H9 (cell line): Measurements from ENCODE around the gene CAMTA1. TPM values are rescaled to one million over a fixed set of nuclear protein-coding genes. Genes with fewer than 3 reads are reported as not detected.

Experiments
- DNase-seq: peaks from one replicate; pipeline ENCODE4 v3.0.0-alpha.2; 2017
- H2AFZ ChIP-seq: one replicate; pipeline ENCODE4 v1.6.1; 2013; ENCODE audit warnings: mild to moderate bottlenecking, low read length, control low read depth, moderate library complexity
- H2AK5ac ChIP-seq: 2 replicates; pipeline ENCODE4 v1.6.1; 2013; ENCODE audit warnings: low read length, control low read depth, mixed read lengths; ENCODE audit not compliant: insufficient read length
- H2BK120ac ChIP-seq: one replicate; pipeline ENCODE4 v1.6.1; 2013; ENCODE audit warnings: low read depth, mild to moderate bottlenecking, low read length, control low read depth, inconsistent platforms; ENCODE audit not compliant: poor library complexity, severe bottlenecking
- H2BK12ac ChIP-seq: 2 replicates; pipeline ENCODE4 v1.6.1; 2013; ENCODE audit warnings: low read length, control low read depth, mixed read lengths, low read depth; ENCODE audit not compliant: insufficient read length
- H2BK15ac ChIP-seq: 2 replicates; pipeline ENCODE4 v1.6.1; 2013; ENCODE audit warnings: low read depth, low read length, control low read depth
- H2BK20ac ChIP-seq: one replicate; pipeline ENCODE4 v1.6.1; 2013; ENCODE audit warnings: low read depth, mild to moderate bottlenecking, low read length, control low read depth, inconsistent platforms; ENCODE audit not compliant: poor library complexity, severe bottlenecking
- H2BK5ac ChIP-seq: 2 replicates; pipeline ENCODE4 v1.6.1; 2013; ENCODE audit warnings: low read length, control low read depth, mixed read lengths; ENCODE audit not compliant: insufficient read length
- H3K14ac ChIP-seq: 2 replicates; pipeline ENCODE4 v1.6.1; 2013; ENCODE audit warnings: low read length, control low read depth; ENCODE audit not compliant: insufficient read depth
- H3K18ac ChIP-seq: 2 replicates; pipeline ENCODE4 v1.6.1; 2013; ENCODE audit warnings: low read depth, mild to moderate bottlenecking, mixed read lengths, low read length, control low read depth; ENCODE audit not compliant: insufficient read length
- H3K23ac ChIP-seq: 2 replicates; pipeline ENCODE4 v1.6.1; 2013; ENCODE audit warnings: low read length, control low read depth, mixed read lengths, low read depth; ENCODE audit not compliant: insufficient read length
- H3K23me2 ChIP-seq: 2 replicates; pipeline ENCODE4 v1.6.1; 2013; ENCODE audit warnings: low read depth, mild to moderate bottlenecking, mixed read lengths, low read length, control low read depth; ENCODE audit not compliant: insufficient read length, poor library complexity, severe bottlenecking
- H3K27ac ChIP-seq: 2 replicates; pipeline ENCODE4 v1.5.1; 2013; ENCODE audit warnings: low read length, control low read depth, mixed read lengths, low read depth; ENCODE audit not compliant: insufficient read length
- H3K27me3 ChIP-seq: 2 replicates; pipeline ENCODE4 v1.6.1; 2013; ENCODE audit warnings: low read length, control low read depth, inconsistent platforms; ENCODE audit not compliant: insufficient read depth
- H3K4ac ChIP-seq: 2 replicates; pipeline ENCODE4 v1.6.1; 2013; ENCODE audit warnings: low read depth, mild to moderate bottlenecking, control low read depth, inconsistent platforms, low read length, moderate library complexity
- H3K4me1 ChIP-seq: 2 replicates; pipeline ENCODE4 v1.6.1; 2013; ENCODE audit warnings: low read length, control low read depth, inconsistent platforms; ENCODE audit not compliant: insufficient read depth
- H3K4me2 ChIP-seq: 2 replicates; pipeline ENCODE4 v1.6.1; 2013; ENCODE audit warnings: low read length, control low read depth, mixed read lengths; ENCODE audit not compliant: insufficient read length, insufficient read depth
- H3K56ac ChIP-seq: 2 replicates; pipeline ENCODE4 v1.6.1; 2013; ENCODE audit warnings: low read depth, mild to moderate bottlenecking, mixed read lengths, low read length, control low read depth; ENCODE audit not compliant: insufficient read length
- H3K79me1 ChIP-seq: 2 replicates; pipeline ENCODE4 v1.6.1; 2013; ENCODE audit warnings: low read depth, mild to moderate bottlenecking, moderate library complexity, low read length, control low read depth, inconsistent platforms; ENCODE audit not compliant: insufficient read depth, poor library complexity, severe bottlenecking
- H3K79me2 ChIP-seq: 2 replicates; pipeline ENCODE4 v1.6.1; 2013; ENCODE audit warnings: low read length, control low read depth, inconsistent platforms; ENCODE audit not compliant: insufficient read depth
- H3K9ac ChIP-seq: 2 replicates; pipeline ENCODE4 v1.6.1; 2013; ENCODE audit warnings: low read length, control low read depth, mixed read lengths; ENCODE audit not compliant: insufficient read length; ENCODE audit errors: extremely low read depth
- H3K9me3 ChIP-seq: one replicate; pipeline ENCODE4 v1.6.1; 2013; ENCODE audit warnings: low read depth, low read length, inconsistent platforms; ENCODE audit not compliant: control insufficient read depth
- H3T11ph ChIP-seq: one replicate; pipeline ENCODE4 v1.6.1; 2013; ENCODE audit warnings: mild to moderate bottlenecking, low read length, control low read depth, inconsistent platforms
- H4K20me1 ChIP-seq: one replicate; pipeline ENCODE4 v1.6.1; 2013; ENCODE audit not compliant: control insufficient read depth, insufficient read length, insufficient read depth
- H4K5ac ChIP-seq: 2 replicates; pipeline ENCODE4 v1.6.1; 2013; ENCODE audit warnings: low read depth, mild to moderate bottlenecking, mixed read lengths, low read length, control low read depth; ENCODE audit not compliant: insufficient read length
- H4K8ac ChIP-seq: replicated peaks from 2 replicates; pipeline ENCODE4 v1.6.1; 2013; ENCODE audit warnings: low read length, control low read depth, mixed read lengths, low read depth; ENCODE audit not compliant: insufficient read length
- H4K91ac ChIP-seq: 2 replicates; pipeline ENCODE4 v1.6.1; 2013; ENCODE audit warnings: low read depth, mild to moderate bottlenecking, moderate library complexity, mixed read lengths, low read length, control low read depth; ENCODE audit not compliant: insufficient read length
- H3K27ac Mint-ChIP-seq, 3 experiments: 2 replicates in 2 of 3; 3 replicates in 1 of 3; pipeline ENCODE4 v1.8.0; 2020 to 2021; ENCODE audit warnings: mixed read lengths in 3 of 3, mild to moderate bottlenecking in 1 of 3, moderate library complexity in 1 of 3
- H3K27me3 Mint-ChIP-seq: 2 replicates; pipeline ENCODE4 v1.8.0; 2021; ENCODE audit warnings: low read depth, mild to moderate bottlenecking, moderate library complexity, mixed read lengths
- H3K36me3 Mint-ChIP-seq, 3 experiments: 2 replicates in 2 of 3; 3 replicates in 1 of 3; pipeline ENCODE4 v1.8.0; 2020 to 2021; ENCODE audit warnings: low read depth in 3 of 3, mixed read lengths in 3 of 3; ENCODE audit not compliant: insufficient read depth in 1 of 3
- H3K4me1 Mint-ChIP-seq, 2 experiments: 2 replicates each; pipeline ENCODE4 v1.8.0; 2020; ENCODE audit warnings: mixed read lengths in 2 of 2
- H3K4me3 Mint-ChIP-seq, 2 experiments: 2 replicates in 1 of 2; 3 replicates in 1 of 2; pipeline ENCODE4 v1.8.0; 2020 to 2021; ENCODE audit warnings: mild to moderate bottlenecking in 2 of 2, mixed read lengths in 2 of 2, moderate library complexity in 1 of 2
- H3K9me3 Mint-ChIP-seq, 2 experiments: 2 replicates in 1 of 2; 3 replicates in 1 of 2; pipeline ENCODE4 v1.8.0; 2020; ENCODE audit warnings: mild to moderate bottlenecking in 2 of 2, mixed read lengths in 2 of 2, moderate library complexity in 1 of 2
- WGBS: extraction: QIAGEN DNeasy Blood & Tissue Kit; methylation state at CpG from one replicate; pipeline ENCODE4 v1.1.7; 2013; ENCODE audit warnings: missing lambda C conversion rate, low lambda C conversion rate, mixed read lengths; ENCODE audit not compliant: insufficient read length; ENCODE audit errors: extremely low coverage; 5-methylcytosine and 5-hydroxymethylcytosine counted together
- total RNA-seq: library from RNA; stranded (reverse); gene quantifications from 2 replicates; pipeline ENCODE4 v1.2.1, GENCODE V29; 2021
- TF ChIP-seq, protein P1 (sequence below): fragments of 200-600 bp; sonication (generic); conservative IDR thresholded peaks from 3 replicates; pipeline ENCODE4 v1.8.0; 2021; ENCODE audit warnings: antibody characterized with exemption, mild to moderate bottlenecking

Gene CAMTA1
- total RNA-seq, 1 experiment from 2014 or later, result 115 TPM

DNA sequence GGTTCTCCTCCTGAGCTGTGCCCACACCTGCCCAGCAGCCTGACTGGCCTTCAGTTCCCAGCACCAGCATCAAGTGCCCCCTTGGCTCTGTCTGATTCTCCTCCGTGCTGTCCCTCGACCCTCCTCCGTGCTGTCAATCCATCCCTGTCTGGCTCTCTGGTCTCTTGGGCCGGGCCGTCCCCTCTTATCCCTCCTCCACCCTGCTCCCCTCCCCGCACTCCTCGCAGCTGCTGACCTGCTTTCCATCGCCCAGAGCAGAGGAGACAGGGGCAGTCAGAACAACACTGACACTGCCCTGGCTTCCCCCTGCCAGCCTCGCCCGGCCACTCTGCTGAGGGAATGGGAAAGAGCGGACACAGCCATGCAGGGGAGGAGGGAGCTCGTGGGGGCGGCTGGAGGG is 267.4 kb downstream of the CAMTA1 start:
- H3K4me3 Mint-ChIP-seq, result no peak overlapping the region
- H3K36me3 Mint-ChIP-seq, result no peaks in the 10 kb centered on the region
- peak overlapping the region; percentile 13; the same call in 1 of the 2 replicates for H3K14ac ChIP-seq
- H3K9me3 ChIP-seq, result no peaks in the 10 kb centered on the region
- H2BK120ac ChIP-seq, result no peak overlapping the region
- H2BK15ac ChIP-seq, result no peak overlapping the region
- no peak overlapping the region for H3K27ac ChIP-seq
- H3K9ac ChIP-seq, result no peak overlapping the region
- no peak overlapping the region for H2BK5ac ChIP-seq
- H3T11ph ChIP-seq, result no peak overlapping the region
- no peak overlapping the region for H3K18ac ChIP-seq
- no peak overlapping the region for H4K5ac ChIP-seq
- H2AFZ ChIP-seq, result no peak overlapping the region
- peaks cover 3% of the 10 kb centered on the region; the same call in 1 of the 2 replicates for H3K27me3 Mint-ChIP-seq
- no peaks in the 10 kb centered on the region for H4K20me1 ChIP-seq
- no peak overlapping the region for H4K8ac ChIP-seq
- H3K27me3 ChIP-seq, result no peaks in the 10 kb centered on the region
- H3K23me2 ChIP-seq, result no peaks in the 10 kb centered on the region
- H3K27ac Mint-ChIP-seq, result peak overlapping the region in 1 of 3 experiments; percentile 25; a peak in 2 of 7 replicates
- H3K9me3 Mint-ChIP-seq, result no peaks in the 10 kb centered on the region
- no peak overlapping the region for H2BK12ac ChIP-seq
- H3K79me1 ChIP-seq, result no peaks in the 10 kb centered on the region
- DNase-seq, result no peak
- no peak overlapping the region for H3K4me2 ChIP-seq
- H3K79me2 ChIP-seq, result no peaks in the 10 kb centered on the region
- peaks cover 9 to 14% of the 10 kb centered on the region in 2 experiments; a peak in 3 of 4 replicates for H3K4me1 Mint-ChIP-seq
- no peak overlapping the region for H3K23ac ChIP-seq
- no peak overlapping the region for H2BK20ac ChIP-seq
- WGBS, result no CpG with 5 or more reads among the region's 13 CpGs
- no peak overlapping the region for H4K91ac ChIP-seq
- H3K4ac ChIP-seq, result no peak overlapping the region
- no peak overlapping the region for H3K56ac ChIP-seq
- TF ChIP-seq, protein P1, sequence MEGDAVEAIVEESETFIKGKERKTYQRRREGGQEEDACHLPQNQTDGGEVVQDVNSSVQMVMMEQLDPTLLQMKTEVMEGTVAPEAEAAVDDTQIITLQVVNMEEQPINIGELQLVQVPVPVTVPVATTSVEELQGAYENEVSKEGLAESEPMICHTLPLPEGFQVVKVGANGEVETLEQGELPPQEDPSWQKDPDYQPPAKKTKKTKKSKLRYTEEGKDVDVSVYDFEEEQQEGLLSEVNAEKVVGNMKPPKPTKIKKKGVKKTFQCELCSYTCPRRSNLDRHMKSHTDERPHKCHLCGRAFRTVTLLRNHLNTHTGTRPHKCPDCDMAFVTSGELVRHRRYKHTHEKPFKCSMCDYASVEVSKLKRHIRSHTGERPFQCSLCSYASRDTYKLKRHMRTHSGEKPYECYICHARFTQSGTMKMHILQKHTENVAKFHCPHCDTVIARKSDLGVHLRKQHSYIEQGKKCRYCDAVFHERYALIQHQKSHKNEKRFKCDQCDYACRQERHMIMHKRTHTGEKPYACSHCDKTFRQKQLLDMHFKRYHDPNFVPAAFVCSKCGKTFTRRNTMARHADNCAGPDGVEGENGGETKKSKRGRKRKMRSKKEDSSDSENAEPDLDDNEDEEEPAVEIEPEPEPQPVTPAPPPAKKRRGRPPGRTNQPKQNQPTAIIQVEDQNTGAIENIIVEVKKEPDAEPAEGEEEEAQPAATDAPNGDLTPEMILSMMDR, result no peak
- no peak overlapping the region for H2AK5ac ChIP-seq
- H3K4me1 ChIP-seq, result no peaks in the 10 kb centered on the region
